Embryonic facial prominence (tissue), 1 donor: ENCODE measurements around the gene ANKRD45.
"Not testable (repeated sequence)": the region's sequence is repeated elsewhere in the genome, so short reads cannot be mapped to it uniquely, and the experiment has no call there.

Experiments used
- DNase-seq: peaks from one replicate; pipeline ENCODE4 v3.0.0-alpha.2; 2016; ENCODE audit errors: extremely low spot score

The ANKRD45 gene

DNA sequence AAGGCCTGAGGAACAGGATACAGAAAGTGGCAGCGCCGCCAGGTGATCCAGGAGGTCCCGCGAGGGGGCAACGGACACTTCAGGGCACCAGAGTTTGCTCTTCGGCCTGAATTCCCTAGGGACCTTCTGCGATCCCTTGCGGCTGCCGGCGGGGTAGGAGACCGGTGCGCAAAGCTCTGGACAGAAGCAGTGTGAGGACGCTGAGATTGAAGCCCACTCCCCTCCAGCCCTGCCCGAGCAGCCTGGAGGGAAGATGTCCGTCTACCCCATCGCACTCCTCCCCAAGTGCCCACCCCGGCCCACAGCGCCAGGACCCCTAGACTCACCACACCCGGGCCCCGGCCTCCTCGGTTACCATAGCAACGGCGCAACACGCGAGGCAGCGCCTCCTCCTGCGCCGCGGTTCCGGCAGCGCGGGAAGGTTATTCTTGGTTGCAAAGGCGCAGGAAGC is at the start of gene ANKRD45:
Gene ANKRD45, minus strand, starts transcription at position 361 of the 451 bp plus-strand sequence. CDS start 10,433 bp downstream, outside the sequence.
- peak; percentile 53 for DNase-seq

- no peak for DNase-seq
Observed at GRCh38 chr1:173717238-173717637, 47.6 kb upstream of the ANKRD45 start.

GRCh38 chr1:173715538-173715844 is 45.8 kb upstream of the ANKRD45 start:
- no peak for DNase-seq

DNA sequence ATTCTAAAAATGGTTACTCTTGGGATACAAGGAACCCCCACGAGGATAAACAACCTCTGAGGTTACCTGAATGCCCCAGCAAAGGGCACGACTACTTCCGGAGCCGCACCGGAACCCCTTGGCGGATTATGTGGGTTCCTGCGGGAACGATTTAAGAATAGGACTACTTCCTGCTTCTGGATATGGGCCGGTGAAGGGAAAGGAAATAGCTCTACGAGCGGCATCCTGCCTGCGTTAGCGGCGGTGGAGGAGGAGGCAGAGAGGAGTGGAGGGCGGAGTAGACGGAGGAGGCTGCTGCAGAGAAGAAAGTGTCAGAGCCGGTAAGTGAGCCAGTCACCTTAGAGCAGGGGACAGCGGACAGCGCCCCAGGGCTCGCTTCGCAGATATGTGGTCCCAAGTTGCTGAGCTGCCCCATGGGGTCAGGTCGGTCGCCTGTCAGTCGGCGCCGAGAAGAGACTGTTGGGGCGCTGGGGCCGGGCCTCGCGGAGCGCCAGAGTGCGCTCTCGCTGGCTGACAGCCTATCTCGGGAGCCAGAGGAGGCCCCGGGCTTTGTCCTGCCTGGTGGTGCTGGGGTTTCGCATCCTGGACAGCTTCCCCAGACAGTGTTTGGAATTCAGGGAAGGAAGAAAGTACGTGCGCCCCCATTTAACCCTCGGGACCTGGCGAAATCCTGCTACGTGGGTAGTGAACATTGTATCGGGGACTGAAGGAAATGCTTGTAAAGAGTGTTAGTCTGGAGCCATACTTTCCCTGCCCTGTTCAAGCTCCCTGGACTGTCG is 45.3 kb upstream of the ANKRD45 start, which contains the start of gene KLHL20:
Gene KLHL20, plus strand, starts transcription at position 223 of the 779 bp plus-strand sequence. CDS start 1,063 bp downstream, outside the sequence.
- DNase-seq, result peak; percentile 86

GRCh38 chr1:173714441-173714758 is 44.7 kb upstream of the ANKRD45 start:
- no peak for DNase-seq

GRCh38 chr1:173708787-173709186 is 39.1 kb upstream of the ANKRD45 start:
- DNase-seq, result no peak

DNA sequence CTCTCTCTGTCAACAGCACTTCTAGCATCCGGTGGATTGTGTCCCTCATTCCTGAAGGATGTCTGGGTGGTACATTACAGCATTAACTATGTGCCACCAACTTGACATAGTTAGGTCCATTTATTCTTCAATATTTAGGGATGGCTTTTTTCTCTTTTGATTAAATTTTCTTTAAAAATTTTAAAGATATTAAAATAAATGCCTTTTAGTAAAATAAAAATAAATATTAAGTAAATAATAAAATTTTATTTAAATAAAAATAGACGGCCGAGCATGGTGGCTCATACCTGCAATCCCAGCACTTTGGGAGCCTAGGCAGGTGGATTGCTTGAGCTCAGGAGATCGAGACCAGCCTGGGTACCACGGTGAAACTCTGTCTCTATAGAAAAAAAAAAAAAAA is 35.5 kb upstream of the ANKRD45 start:
- DNase-seq, result no peak

DNA sequence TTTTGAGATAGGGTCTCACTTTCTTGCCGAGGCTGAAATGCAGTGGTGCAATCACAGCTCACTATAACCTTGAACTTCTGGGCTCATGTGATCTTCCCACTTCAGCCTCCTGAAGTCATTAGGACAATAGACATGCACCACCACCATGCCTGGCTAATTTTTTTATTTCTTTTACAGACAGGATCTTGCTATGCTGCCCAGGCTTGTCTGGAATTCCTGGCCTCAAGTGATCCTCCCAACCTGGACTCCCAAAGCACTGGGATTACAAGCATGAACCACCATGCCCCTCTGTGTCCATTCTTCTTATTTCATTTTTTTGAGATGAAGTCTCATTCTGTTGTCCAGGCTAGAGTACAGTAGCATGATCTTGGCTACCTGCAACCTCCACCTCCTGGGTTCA is 33.1 kb upstream of the ANKRD45 start:
- DNase-seq, result no peak

GRCh38 chr1:173701299-173701698 is 31.6 kb upstream of the ANKRD45 start:
- DNase-seq, result not testable (repeated sequence)

- DNase-seq, result no peak
Observed at GRCh38 chr1:173693238-173693637, 23.6 kb upstream of the ANKRD45 start.

GRCh38 chr1:173688300-173688699 is 18.6 kb upstream of the ANKRD45 start:
- no peak for DNase-seq

DNA sequence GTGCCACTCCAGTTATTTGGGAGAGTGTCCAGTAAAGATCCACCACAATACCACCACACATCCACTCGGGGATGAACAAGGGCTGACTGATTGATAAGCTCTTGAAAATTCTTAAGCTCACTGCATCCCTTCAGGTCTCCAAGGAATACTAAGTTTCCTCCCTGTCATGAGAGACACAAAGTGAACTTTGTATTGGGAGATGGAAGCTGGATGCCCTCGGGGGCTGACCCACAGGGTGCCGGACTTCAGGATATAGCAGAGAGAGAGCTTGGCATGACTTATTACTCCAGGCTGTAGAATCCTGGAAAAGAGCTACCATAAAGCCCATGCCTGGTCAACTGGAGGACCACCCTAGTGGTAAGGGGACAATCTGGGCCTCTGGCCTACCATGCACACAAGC is 15.5 kb upstream of the ANKRD45 start:
- DNase-seq, result not testable (repeated sequence)

DNA sequence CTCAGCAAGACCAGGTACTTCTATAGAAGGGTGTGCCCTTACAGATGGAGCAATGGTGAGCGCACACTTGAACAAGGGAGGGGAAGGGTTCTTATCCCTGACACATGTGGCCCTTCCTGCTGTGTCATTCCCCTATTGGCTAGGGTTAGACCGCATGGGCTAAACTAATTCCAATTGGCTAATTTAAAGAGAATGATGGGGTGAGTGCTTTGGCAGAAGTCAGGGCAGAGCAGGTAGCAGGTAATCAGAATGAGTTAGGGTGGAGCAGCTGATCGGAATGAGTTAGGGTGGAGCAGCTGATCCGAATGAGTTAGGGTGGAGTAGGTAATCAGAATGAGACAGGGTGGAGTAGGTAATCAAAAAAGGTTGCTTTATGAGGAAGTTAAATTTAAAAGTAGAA is 14.2 kb upstream of the ANKRD45 start:
- DNase-seq, result not testable (repeated sequence)

GRCh38 chr1:173682184-173682583 is 12.5 kb upstream of the ANKRD45 start:
- DNase-seq, result no peak

GRCh38 chr1:173680152-173680551 is 10.5 kb upstream of the ANKRD45 start:
- DNase-seq, result not testable (repeated sequence)

- not testable (repeated sequence) for DNase-seq
Observed at GRCh38 chr1:173674496-173674895, 4.8 kb upstream of the ANKRD45 start.

DNA sequence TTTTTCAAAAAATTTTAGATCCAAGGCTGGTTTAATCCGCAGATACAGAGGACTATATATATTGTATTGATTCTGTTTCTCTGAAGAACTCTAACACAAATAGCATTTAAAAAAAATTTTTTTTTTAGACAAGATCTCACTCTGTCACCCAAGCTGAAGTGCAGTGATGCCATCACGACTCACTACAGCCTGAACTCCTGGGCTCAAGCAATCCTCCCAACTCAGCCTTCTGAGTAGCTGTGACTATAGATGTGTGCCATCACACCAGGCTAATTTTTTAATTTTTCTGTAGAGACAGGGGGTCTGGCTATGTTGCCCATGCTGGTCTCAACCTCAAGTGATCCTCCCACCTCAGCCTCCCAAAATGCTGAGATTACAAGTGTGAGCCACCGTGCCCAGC is 3.0 kb downstream of the ANKRD45 start:
- no peak for DNase-seq

DNA sequence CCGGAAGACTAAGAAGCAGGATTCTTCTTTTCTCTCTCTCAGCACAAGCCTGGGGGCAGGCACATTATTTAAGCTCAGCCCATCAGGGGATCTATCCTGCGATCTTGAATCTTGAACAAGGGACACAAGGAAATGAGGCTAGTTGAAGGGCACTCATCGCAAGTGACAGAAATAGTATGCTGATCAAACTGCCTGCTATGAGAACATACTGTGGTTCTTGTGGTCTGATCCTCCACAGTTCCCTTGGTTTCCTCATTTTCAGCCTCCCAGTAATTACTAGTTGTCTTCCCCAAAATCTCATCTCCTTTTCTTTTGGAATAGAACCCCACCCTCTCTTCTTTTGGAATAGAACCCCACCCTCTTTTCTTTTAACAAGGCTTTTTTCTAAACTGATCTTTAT is 6.5 kb downstream of the ANKRD45 start:
- no peak for DNase-seq

DNA sequence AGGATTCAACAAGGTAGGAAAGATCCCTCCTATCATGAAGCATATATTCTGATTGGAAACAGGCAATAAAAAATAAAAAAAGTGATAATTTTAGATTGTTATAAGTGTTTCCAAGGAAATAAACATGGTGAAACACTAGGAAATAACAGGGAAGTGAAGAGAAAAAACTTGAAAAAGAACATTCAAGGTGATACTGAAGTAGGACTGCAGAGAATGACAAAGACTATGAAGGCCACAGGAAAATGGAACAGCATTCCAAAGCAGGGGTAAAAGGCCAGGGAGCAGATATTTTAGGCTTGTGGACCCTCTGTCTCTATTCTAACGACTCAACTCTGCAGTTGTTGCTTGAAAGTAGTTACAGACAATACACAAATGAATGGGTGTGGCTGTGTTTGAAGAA is 7.9 kb downstream of the ANKRD45 start:
- no peak for DNase-seq

- no peak for DNase-seq
Observed at GRCh38 chr1:173661271-173661670, 8.4 kb downstream of the ANKRD45 start.

GRCh38 chr1:173660306-173660705 is 9.3 kb downstream of the ANKRD45 start:
- no peak for DNase-seq

- DNase-seq, result no peak
Observed at GRCh38 chr1:173648880-173649605, 20.6 kb downstream of the ANKRD45 start.

GRCh38 chr1:173646656-173647055 is 23.0 kb downstream of the ANKRD45 start:
- DNase-seq, result no peak
